Adrenal gland (tissue), 12 donors: ENCODE measurements around the gene SLC3A2. TPM values are rescaled to one million over a fixed set of nuclear protein-coding genes. Genes with fewer than 3 reads are reported as not detected.
A peak's percentile ranks its signal among the peaks of the same experiment; 100 is the strongest.

Source experiments
- DNase-seq, 7 donors: peaks; one replicate each; pipeline ENCODE4 v3.0.0-alpha.2; 2019 to 2020
- H3K27ac ChIP-seq, 5 donors: fragments of 200-600 bp; sonication (generic) in 4 of 5; 1 replicate in 3 of 5; 2 replicates in 2 of 5; pipeline versions ENCODE4 v1.5.1 to v1.8.0; 2016 to 2020; ENCODE audit warnings: mild to moderate bottlenecking in 1 of 5
- H3K27me3 ChIP-seq: fragments of 200-600 bp; 2 replicates; pipeline ENCODE4 v1.8.0; 2021
- H3K36me3 ChIP-seq, 2 donors: fragments of 200-600 bp; replicated peaks in 1 of 2; 1 replicate in 1 of 2; 2 replicates in 1 of 2; pipeline versions ENCODE4 v1.5.1 to v1.8.0; 2018 to 2022
- H3K4me1 ChIP-seq, 2 donors: fragments of 200-600 bp; replicated peaks in 1 of 2; 1 replicate in 1 of 2; 2 replicates in 1 of 2; pipeline versions ENCODE4 v1.5.1 to v1.8.0; 2018 to 2021
- H3K4me3 ChIP-seq, 4 donors: fragments of 200-600 bp; sonication (generic) in 3 of 4; one replicate each; pipeline ENCODE4 v1.5.1; 2016 to 2018
- H3K9me3 ChIP-seq, 3 donors: fragments of 200-600 bp; sonication (generic) in 1 of 3; replicated peaks in 1 of 3; 1 replicate in 2 of 3; 2 replicates in 1 of 3; pipeline versions ENCODE4 v1.5.1 to v1.8.0; 2016 to 2021
- CTCF ChIP-seq, 6 experiments: fragments of 450-650 bp in 4 of 6; fragments of 200-600 bp in 2 of 6; sonication (generic) in 1 of 6; IDR thresholded peaks; 1 replicate in 5 of 6; 2 replicates in 1 of 6; pipeline versions ENCODE4 v1.5.1 to v1.8.0; 2016 to 2021; ENCODE audit warnings: antibody characterized with exemption in 6 of 6, mild to moderate bottlenecking in 2 of 6, moderate library complexity in 1 of 6
- POLR2A ChIP-seq, 2 donors: fragments of 450-650 bp; IDR thresholded peaks; one replicate each; pipeline ENCODE4 v1.6.1; 2017; ENCODE audit warnings: antibody characterized with exemption in 2 of 2, mild to moderate bottlenecking in 2 of 2, moderate library complexity in 1 of 2
- WGBS, 4 donors: extraction: QIAGEN DNeasy Blood & Tissue Kit in 2 of 4; methylation state at CpG; one replicate each; pipeline versions ENCODE4 v1.1.5 to v1.1.7; 2013 to 2017; 5-methylcytosine and 5-hydroxymethylcytosine counted together
- intact Hi-C, 2 donors: fragments of 100-400 bp; cut with DNase I; formaldehyde crosslinking; loops; one replicate each; pipeline versions ENCODE4 v1.14.1 to v1.15.0; 2022 to 2023
- polyA plus RNA-seq, 3 donors: library from polyadenylated mRNA; stranded (reverse); fragments of 200-250 nt in 2 of 3; fragments of 350-450 nt in 1 of 3; fragmentation: Illumina TruSeq in 1 of 3; extraction: RNeasy Lipid Tissue Mini Kit (QIAGEN cat#74804) in 1 of 3; gene quantifications; one replicate each; pipeline ENCODE4 v1.2.3, GENCODE V29; 2013 to 2014
- total RNA-seq, 9 donors: library from RNA; depleted of rRNA in 4 of 9; stranded (reverse); fragments of >200 nt in 4 of 9; fragments of 120-200 nt in 1 of 9; fragmentation: NEBNext Ultra II Directional in 1 of 9; extraction: Animal tissue kit (Norgen Biotek cat#: 25700) in 1 of 9; gene quantifications; one replicate each; pipeline versions ENCODE4 v1.1.0 to v1.2.4, GENCODE V29; 2013 to 2023
- donor health status: healthy with polysubstance abuse.
- donor health status: Bipolar disorder and iron deficiency.
- donor health status: DM: yes; HTN: yes; CAD: no.
- donor health status: DM: no; HTN: no; CAD: no.
- donor health status: DM: no; HTN: no; CAD: no.
- donor health status: DM: yes; HTN: yes; CAD: no.

The SLC3A2 gene
- total and polyA plus RNA-seq, 12 donors, result 103 to 398 (median 164) TPM

- H3K27ac ChIP-seq, result no peak overlapping the region
- WGBS, 4 donors, result 85 to 94% (median 91%) methylated on average over 6 to 7 of the region's 7 CpGs
- no peak overlapping the region for H3K4me3 ChIP-seq
- H3K9me3 ChIP-seq, result no peaks in the 10 kb centered on the region
- peaks cover 15% of the 10 kb centered on the region in 2 donors for H3K4me1 ChIP-seq
- intact Hi-C loops, result no loop called here
- DNase-seq, result no peak
- H3K27me3 ChIP-seq, result no peaks in the 10 kb centered on the region
- TF ChIP-seq CTCF (IDR thresholded peaks at IDR 0.05) (no peak), POLR2A (IDR thresholded peaks at IDR 0.05) (no peak)
- no peaks in the 10 kb centered on the region for H3K36me3 ChIP-seq
Observed at GRCh38 chr11:62875698-62876478, 4.8 kb upstream of the SLC3A2 start.

GRCh38 chr11:62876712-62877111 lies 4.0 kb upstream of the SLC3A2 start:
- H3K4me1 ChIP-seq, result peaks cover 15% of the 10 kb centered on the region in 2 donors
- H3K36me3 ChIP-seq, result no peaks in the 10 kb centered on the region
- no peak for TF ChIP-seq CTCF (IDR thresholded peaks at IDR 0.05)
- no peak for TF ChIP-seq POLR2A (IDR thresholded peaks at IDR 0.05)
- H3K4me3 ChIP-seq, result no peak overlapping the region
- no peaks in the 10 kb centered on the region for H3K27me3 ChIP-seq
- H3K27ac ChIP-seq, result no peak overlapping the region
- intact Hi-C loops, result no loop called here
- no peaks in the 10 kb centered on the region for H3K9me3 ChIP-seq
- 89 to 95% (median 91%) methylated on average over 6 of the region's 6 CpGs for WGBS, 4 donors
- no peak for DNase-seq

GRCh38 chr11:62879235-62879978 lies 1.3 kb upstream of the SLC3A2 start:
- Histone ChIP-seq H3K9me3 (no peaks in the 10 kb centered on the region), H3K4me1 (peaks cover 39 to 41% of the 10 kb centered on the region in 2 donors), H3K4me3 (peak overlapping the region in 1 of 4 donors; percentile 72), H3K27ac (peak overlapping the region; percentile 55 to 100 (median 95)), H3K27me3 (no peaks in the 10 kb centered on the region), H3K36me3 (peaks cover 0 to 20% of the 10 kb centered on the region in 2 donors)
- DNase-seq, result peak in 3 of 7 donors; percentile 30 to 42 (median 31)
- TF ChIP-seq POLR2A (IDR thresholded peaks at IDR 0.05) (no peak), CTCF (IDR thresholded peaks at IDR 0.05) (no peak)
- 44 to 51% (median 49%) methylated on average over 6 to 7 of the region's 7 CpGs for WGBS, 4 donors
- intact Hi-C loops, result no loop called here

- DNase-seq, result peak in 3 of 7 donors; percentile 67 to 82 (median 68)
- 0 to 1% (median 1%) methylated on average over 14 to 16 of the region's 16 CpGs for WGBS, 4 donors
- peak overlapping the region in 3 of 4 donors; percentile 40 to 84 (median 72) for H3K4me3 ChIP-seq
- no peaks in the 10 kb centered on the region for H3K27me3 ChIP-seq
- H3K9me3 ChIP-seq, result no peaks in the 10 kb centered on the region
- H3K27ac ChIP-seq, result peak overlapping the region; percentile 55 to 100 (median 95)
- peaks cover 0 to 30% of the 10 kb centered on the region in 2 donors for H3K36me3 ChIP-seq
- intact Hi-C loops, result no loop called here
- H3K4me1 ChIP-seq, result peaks cover 41 to 47% of the 10 kb centered on the region in 2 donors
- TF ChIP-seq POLR2A (IDR thresholded peaks at IDR 0.05), result no peak
- TF ChIP-seq CTCF (IDR thresholded peaks at IDR 0.05), result no peak
Observed at GRCh38 chr11:62880231-62880802, 379 bp upstream of the SLC3A2 start.
